Kidney glomerular epithelial cell (primary cell): ENCODE data around the gene ALG5.

Experiments
- DNase-seq: peaks from one replicate; lab custom pipeline; 2025; lab: John Stamatoyannopoulos, UW

The ALG5 gene

GRCh38 chr13:36915896-36916640 lies 83.1 kb downstream of the ALG5 start:
- DNase-seq: no peak

GRCh38 chr13:36915106-36915505 lies 84.0 kb downstream of the ALG5 start:
- DNase-seq: no peak

- DNase-seq: no peak
Measured at GRCh38 chr13:36914648-36915047, 84.5 kb downstream of the ALG5 start.

GRCh38 chr13:36913463-36913862 lies 85.7 kb downstream of the ALG5 start:
- DNase-seq: no peak

GRCh38 chr13:36912973-36913372 lies 86.2 kb downstream of the ALG5 start:
- no peak for DNase-seq

GRCh38 chr13:36912369-36912768 lies 86.8 kb downstream of the ALG5 start:
- DNase-seq: no peak

GRCh38 chr13:36910545-36910944 lies 88.6 kb downstream of the ALG5 start:
- no peak for DNase-seq

GRCh38 chr13:36907821-36908220 lies 91.3 kb downstream of the ALG5 start:
- no peak for DNase-seq

- no peak for DNase-seq
Measured at GRCh38 chr13:36907266-36907665, 91.9 kb downstream of the ALG5 start.

- DNase-seq: no peak
Measured at GRCh38 chr13:36905944-36906343, 93.2 kb downstream of the ALG5 start.

- DNase-seq: no peak
Measured at GRCh38 chr13:36903925-36904595, 95.1 kb downstream of the ALG5 start.
